SK-N-SH treated with all-trans-retinoic acid at 6 μM for 48 hours (cell line): ENCODE measurements around the gene FRS2.

Source experiments
- ATAC-seq: fragments of 200-7000 bp; cut with Tn5 transposase; 3 replicates; pipeline ENCODE4 v1.9.1; 2020; ENCODE audit warnings: mild to moderate bottlenecking, moderate library complexity
- ARNTL ChIP-seq: fragments of 450-650 bp; formaldehyde crosslinking; IDR thresholded peaks from 2 replicates; pipeline ENCODE4 v1.5.0; 2020; ENCODE audit warnings: low read depth, mild to moderate bottlenecking, moderate library complexity, borderline replicate concordance
- BACH2 ChIP-seq: fragments of 250-450 bp; sonication (Bioruptor Pico); IDR thresholded peaks from 2 replicates; pipeline ENCODE4 v1.9.0; 2021; ENCODE audit warnings: mild to moderate bottlenecking, borderline replicate concordance
- CSDC2 ChIP-seq: fragments of 250-450 bp; sonication (Bioruptor Pico); IDR thresholded peaks from 2 replicates; pipeline ENCODE4 v1.5.0; 2020; ENCODE audit warnings: mild to moderate bottlenecking, moderate library complexity
- CSRNP3 ChIP-seq: fragments of 250-450 bp; sonication (Bioruptor Pico); IDR thresholded peaks from 2 replicates; pipeline ENCODE4 v1.5.1; 2021; ENCODE audit warnings: mild to moderate bottlenecking, moderate library complexity
- ESRRG ChIP-seq: fragments of 250-450 bp; sonication (Bioruptor Pico); IDR thresholded peaks from 2 replicates; pipeline ENCODE4 v1.6.1; 2021; ENCODE audit warnings: mild to moderate bottlenecking
- GLIS3 ChIP-seq: fragments of 250-450 bp; sonication (Bioruptor Pico); IDR thresholded peaks from 2 replicates; pipeline ENCODE4 v1.5.0; 2020; ENCODE audit warnings: mild to moderate bottlenecking, moderate library complexity
- ISL1 ChIP-seq: fragments of 250-450 bp; sonication (Bioruptor Pico); IDR thresholded peaks from 2 replicates; pipeline ENCODE4 v2.1.2; 2022; ENCODE audit warnings: mild to moderate bottlenecking, moderate library complexity
- OSR1 ChIP-seq: fragments of 250-450 bp; sonication (Bioruptor Pico); IDR thresholded peaks from 2 replicates; pipeline ENCODE4 v1.8.0; 2022; ENCODE audit warnings: moderate library complexity, mild to moderate bottlenecking, inconsistent platforms
- PPARA ChIP-seq: fragments of 250-450 bp; sonication (Bioruptor Pico); IDR thresholded peaks from 2 replicates; pipeline ENCODE4 v1.5.0; 2020; ENCODE audit warnings: mild to moderate bottlenecking, borderline replicate concordance
- RARB ChIP-seq: fragments of 250-450 bp; sonication (Bioruptor Pico); IDR thresholded peaks from 2 replicates; pipeline ENCODE4 v1.8.0; 2021; ENCODE audit warnings: mild to moderate bottlenecking, moderate library complexity
- ZFP3 ChIP-seq: fragments of 250-450 bp; sonication (Bioruptor Pico); IDR thresholded peaks from 2 replicates; pipeline ENCODE4 v1.5.0; 2020; ENCODE audit warnings: mild to moderate bottlenecking, moderate library complexity
- ZFP30 ChIP-seq: fragments of 450-650 bp; formaldehyde crosslinking; IDR thresholded peaks from 2 replicates; pipeline ENCODE4 v1.5.0; 2022; ENCODE audit warnings: mild to moderate bottlenecking, moderate library complexity
- ZNF565 ChIP-seq: fragments of 450-650 bp; formaldehyde crosslinking; conservative IDR thresholded peaks from 2 replicates; pipeline ENCODE4 v1.5.0; 2020; ENCODE audit warnings: low read depth, mild to moderate bottlenecking, moderate library complexity
- ZNF70 ChIP-seq: fragments of 450-650 bp; formaldehyde crosslinking; IDR thresholded peaks from 2 replicates; pipeline ENCODE4 v1.5.0; 2020; ENCODE audit warnings: mild to moderate bottlenecking, moderate library complexity
- ZNF8 ChIP-seq: fragments of 450-650 bp; formaldehyde crosslinking; IDR thresholded peaks from 2 replicates; pipeline ENCODE4 v1.5.0; 2020; ENCODE audit warnings: mild to moderate bottlenecking, moderate library complexity
- TF ChIP-seq, protein P1 (sequence below): fragments of 250-450 bp; sonication (Bioruptor Pico); IDR thresholded peaks from 2 replicates; pipeline ENCODE4 v1.5.0; 2020; ENCODE audit warnings: mild to moderate bottlenecking, moderate library complexity
- TF ChIP-seq, protein P2 (sequence below): fragments of 250-450 bp; sonication (Bioruptor Pico); IDR thresholded peaks from 2 replicates; pipeline ENCODE4 v1.5.1; 2020; ENCODE audit warnings: low read depth, mild to moderate bottlenecking, moderate library complexity
- TF ChIP-seq, protein P3 (sequence below): fragments of 250-450 bp; sonication (Bioruptor Pico); IDR thresholded peaks from 2 replicates; pipeline ENCODE4 v1.8.0; 2020; ENCODE audit warnings: mild to moderate bottlenecking, moderate library complexity, borderline replicate concordance
- TF ChIP-seq, protein P4 (sequence below): fragments of 250-450 bp; sonication (Bioruptor Pico); IDR thresholded peaks from 2 replicates; pipeline ENCODE4 v1.8.0; 2021; ENCODE audit warnings: low read depth, mild to moderate bottlenecking, moderate library complexity, borderline replicate concordance

Gene FRS2

DNA sequence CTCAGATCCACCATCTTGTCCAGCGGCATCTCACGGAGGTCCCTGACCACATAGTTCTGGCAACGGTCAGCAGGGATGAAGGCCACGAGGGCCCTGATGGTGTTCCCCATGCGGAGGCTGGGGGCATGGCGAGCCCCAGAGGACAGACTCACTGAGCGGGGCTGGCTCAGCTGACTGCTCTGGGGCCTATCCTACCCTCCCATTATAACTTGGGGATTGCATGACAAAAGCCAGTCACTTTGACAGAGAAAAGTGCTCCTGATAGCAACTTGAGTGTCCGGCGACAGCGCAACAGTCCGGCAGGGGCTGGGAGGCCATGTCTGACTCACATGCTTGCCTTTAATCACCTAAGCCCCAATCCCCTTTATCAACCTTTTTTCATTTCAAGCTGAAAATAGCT lies 140.5 kb downstream of the FRS2 start, which contains the start of gene LRRC10:
TSS of gene LRRC10 (minus strand) at position 179 of the 400 bp plus-strand sequence. CDS start at position 110, 69 bp downstream.
- ATAC-seq, result no peak
- TF ChIP-seq, protein P1, sequence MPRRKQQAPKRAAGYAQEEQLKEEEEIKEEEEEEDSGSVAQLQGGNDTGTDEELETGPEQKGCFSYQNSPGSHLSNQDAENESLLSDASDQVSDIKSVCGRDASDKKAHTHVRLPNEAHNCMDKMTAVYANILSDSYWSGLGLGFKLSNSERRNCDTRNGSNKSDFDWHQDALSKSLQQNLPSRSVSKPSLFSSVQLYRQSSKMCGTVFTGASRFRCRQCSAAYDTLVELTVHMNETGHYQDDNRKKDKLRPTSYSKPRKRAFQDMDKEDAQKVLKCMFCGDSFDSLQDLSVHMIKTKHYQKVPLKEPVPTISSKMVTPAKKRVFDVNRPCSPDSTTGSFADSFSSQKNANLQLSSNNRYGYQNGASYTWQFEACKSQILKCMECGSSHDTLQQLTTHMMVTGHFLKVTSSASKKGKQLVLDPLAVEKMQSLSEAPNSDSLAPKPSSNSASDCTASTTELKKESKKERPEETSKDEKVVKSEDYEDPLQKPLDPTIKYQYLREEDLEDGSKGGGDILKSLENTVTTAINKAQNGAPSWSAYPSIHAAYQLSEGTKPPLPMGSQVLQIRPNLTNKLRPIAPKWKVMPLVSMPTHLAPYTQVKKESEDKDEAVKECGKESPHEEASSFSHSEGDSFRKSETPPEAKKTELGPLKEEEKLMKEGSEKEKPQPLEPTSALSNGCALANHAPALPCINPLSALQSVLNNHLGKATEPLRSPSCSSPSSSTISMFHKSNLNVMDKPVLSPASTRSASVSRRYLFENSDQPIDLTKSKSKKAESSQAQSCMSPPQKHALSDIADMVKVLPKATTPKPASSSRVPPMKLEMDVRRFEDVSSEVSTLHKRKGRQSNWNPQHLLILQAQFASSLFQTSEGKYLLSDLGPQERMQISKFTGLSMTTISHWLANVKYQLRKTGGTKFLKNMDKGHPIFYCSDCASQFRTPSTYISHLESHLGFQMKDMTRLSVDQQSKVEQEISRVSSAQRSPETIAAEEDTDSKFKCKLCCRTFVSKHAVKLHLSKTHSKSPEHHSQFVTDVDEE (CRISPR knock-in tag), result no peak
- TF ChIP-seq BACH2 (CRISPR knock-in tag) (no peak), ESRRG (no peak), ZFP30 (CRISPR knock-in tag) (no peak), ZNF565 (no peak), CSDC2 (CRISPR knock-in tag) (no peak), CSRNP3 (CRISPR knock-in tag) (no peak), ZNF70 (no peak), ISL1 (CRISPR knock-in tag) (no peak), GLIS3 (CRISPR knock-in tag) (no peak), PPARA (no peak), RARB (CRISPR knock-in tag) (no peak)
- TF ChIP-seq, protein P2, sequence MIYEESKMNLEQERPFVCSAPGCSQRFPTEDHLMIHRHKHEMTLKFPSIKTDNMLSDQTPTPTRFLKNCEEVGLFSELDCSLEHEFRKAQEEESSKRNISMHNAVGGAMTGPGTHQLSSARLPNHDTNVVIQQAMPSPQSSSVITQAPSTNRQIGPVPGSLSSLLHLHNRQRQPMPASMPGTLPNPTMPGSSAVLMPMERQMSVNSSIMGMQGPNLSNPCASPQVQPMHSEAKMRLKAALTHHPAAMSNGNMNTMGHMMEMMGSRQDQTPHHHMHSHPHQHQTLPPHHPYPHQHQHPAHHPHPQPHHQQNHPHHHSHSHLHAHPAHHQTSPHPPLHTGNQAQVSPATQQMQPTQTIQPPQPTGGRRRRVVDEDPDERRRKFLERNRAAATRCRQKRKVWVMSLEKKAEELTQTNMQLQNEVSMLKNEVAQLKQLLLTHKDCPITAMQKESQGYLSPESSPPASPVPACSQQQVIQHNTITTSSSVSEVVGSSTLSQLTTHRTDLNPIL, result no peak
- TF ChIP-seq, protein P3, sequence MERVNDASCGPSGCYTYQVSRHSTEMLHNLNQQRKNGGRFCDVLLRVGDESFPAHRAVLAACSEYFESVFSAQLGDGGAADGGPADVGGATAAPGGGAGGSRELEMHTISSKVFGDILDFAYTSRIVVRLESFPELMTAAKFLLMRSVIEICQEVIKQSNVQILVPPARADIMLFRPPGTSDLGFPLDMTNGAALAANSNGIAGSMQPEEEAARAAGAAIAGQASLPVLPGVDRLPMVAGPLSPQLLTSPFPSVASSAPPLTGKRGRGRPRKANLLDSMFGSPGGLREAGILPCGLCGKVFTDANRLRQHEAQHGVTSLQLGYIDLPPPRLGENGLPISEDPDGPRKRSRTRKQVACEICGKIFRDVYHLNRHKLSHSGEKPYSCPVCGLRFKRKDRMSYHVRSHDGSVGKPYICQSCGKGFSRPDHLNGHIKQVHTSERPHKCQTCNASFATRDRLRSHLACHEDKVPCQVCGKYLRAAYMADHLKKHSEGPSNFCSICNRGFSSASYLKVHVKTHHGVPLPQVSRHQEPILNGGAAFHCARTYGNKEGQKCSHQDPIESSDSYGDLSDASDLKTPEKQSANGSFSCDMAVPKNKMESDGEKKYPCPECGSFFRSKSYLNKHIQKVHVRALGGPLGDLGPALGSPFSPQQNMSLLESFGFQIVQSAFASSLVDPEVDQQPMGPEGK (CRISPR knock-in tag), result no peak

GRCh38 chr12:69613351-69613750 lies 143.2 kb downstream of the FRS2 start:
- ATAC-seq, result peak; percentile 26; the same call in 1 of the 3 replicates
- no peak for TF ChIP-seq OSR1 (CRISPR knock-in tag)
- TF ChIP-seq, all 23 proteins: peak for 0

- no peak for ATAC-seq
- no peak for TF ChIP-seq ZNF565
- TF ChIP-seq, protein P4, sequence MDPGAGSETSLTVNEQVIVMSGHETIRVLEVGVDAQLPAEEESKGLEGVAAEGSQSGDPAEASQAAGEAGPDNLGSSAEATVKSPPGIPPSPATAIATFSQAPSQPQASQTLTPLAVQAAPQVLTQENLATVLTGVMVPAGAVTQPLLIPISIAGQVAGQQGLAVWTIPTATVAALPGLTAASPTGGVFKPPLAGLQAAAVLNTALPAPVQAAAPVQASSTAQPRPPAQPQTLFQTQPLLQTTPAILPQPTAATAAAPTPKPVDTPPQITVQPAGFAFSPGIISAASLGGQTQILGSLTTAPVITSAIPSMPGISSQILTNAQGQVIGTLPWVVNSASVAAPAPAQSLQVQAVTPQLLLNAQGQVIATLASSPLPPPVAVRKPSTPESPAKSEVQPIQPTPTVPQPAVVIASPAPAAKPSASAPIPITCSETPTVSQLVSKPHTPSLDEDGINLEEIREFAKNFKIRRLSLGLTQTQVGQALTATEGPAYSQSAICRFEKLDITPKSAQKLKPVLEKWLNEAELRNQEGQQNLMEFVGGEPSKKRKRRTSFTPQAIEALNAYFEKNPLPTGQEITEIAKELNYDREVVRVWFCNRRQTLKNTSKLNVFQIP (CRISPR knock-in tag), result no peak
- no peak for TF ChIP-seq ZNF70
- TF ChIP-seq ZFP3, result no peak
- TF ChIP-seq ISL1 (CRISPR knock-in tag), result no peak
- no peak for TF ChIP-seq ZNF8
- TF ChIP-seq BACH2 (CRISPR knock-in tag), result no peak
- TF ChIP-seq, protein P2, result no peak
- TF ChIP-seq CSDC2 (CRISPR knock-in tag), result no peak
- no peak for TF ChIP-seq RARB (CRISPR knock-in tag)
- TF ChIP-seq ZFP30 (CRISPR knock-in tag), result no peak
- no peak for TF ChIP-seq CSRNP3 (CRISPR knock-in tag)
- no peak for TF ChIP-seq PPARA
- TF ChIP-seq ARNTL (CRISPR knock-in tag), result no peak
- TF ChIP-seq, protein P3 (CRISPR knock-in tag), result no peak
- TF ChIP-seq, protein P1 (CRISPR knock-in tag), result no peak
These were observed 145.8 kb downstream of the FRS2 start for GRCh38 chr12:69616025-69616424.
